ENCODE measurements around the gene LMAN1L. TPM values are rescaled to one million over a fixed set of nuclear protein-coding genes. Genes with fewer than 3 reads are reported as not detected.

Gene LMAN1L
- total RNA-seq, 1 donor from 2014 or later, result not detected

GRCh38 chr15:74826364-74826819 lies 13.8 kb downstream of the LMAN1L start, which contains the start of gene CPLX3:
TSS of gene CPLX3 (plus strand) at chr15:74826627. CDS start at chr15:74826704, 77 bp downstream.
- no peak within 1 kb of the TSS for H3K27ac Mint-ChIP-seq (ENCODE audit: unreplicated experiment)
- no peak for TF ChIP-seq CTCF (IDR thresholded peaks at IDR 0.05)
- H3K9me3 Mint-ChIP-seq (ENCODE audit: unreplicated experiment), result no peaks in the 10 kb centered on the region
- H3K36me3 Mint-ChIP-seq (ENCODE audit: unreplicated experiment), result no peaks in the 10 kb centered on the region
- H3K27me3 Mint-ChIP-seq (ENCODE audit: unreplicated experiment), result peaks cover 18% of the 10 kb centered on the region
- no peaks in the 10 kb centered on the region for H3K4me1 Mint-ChIP-seq (ENCODE audit: unreplicated experiment)
- no peak for DNase-seq (ENCODE audit: extremely low spot score, unreplicated experiment)
- no peak within 1 kb of the TSS for H3K4me3 Mint-ChIP-seq (ENCODE audit: unreplicated experiment)

GRCh38 chr15:74826921-74827320 lies 14.3 kb downstream of the LMAN1L start:
- Mint-ChIP-seq H3K9me3 (ENCODE audit: unreplicated experiment) (no peaks in the 10 kb centered on the region), H3K4me3 (ENCODE audit: unreplicated experiment) (no peak overlapping the region), H3K36me3 (ENCODE audit: unreplicated experiment) (no peaks in the 10 kb centered on the region), H3K27me3 (ENCODE audit: unreplicated experiment) (peaks cover 18% of the 10 kb centered on the region), H3K27ac (ENCODE audit: unreplicated experiment) (no peak overlapping the region), H3K4me1 (ENCODE audit: unreplicated experiment) (no peaks in the 10 kb centered on the region)
- no peak for TF ChIP-seq CTCF (IDR thresholded peaks at IDR 0.05)
- no peak for DNase-seq (ENCODE audit: extremely low spot score, unreplicated experiment)

GRCh38 chr15:74827614-74828013 lies 15.0 kb downstream of the LMAN1L start:
- H3K4me1 Mint-ChIP-seq (ENCODE audit: unreplicated experiment), result no peaks in the 10 kb centered on the region

GRCh38 chr15:74828835-74829234 lies 16.2 kb downstream of the LMAN1L start:
- Mint-ChIP-seq H3K9me3 (ENCODE audit: unreplicated experiment) (no peaks in the 10 kb centered on the region), H3K27ac (ENCODE audit: unreplicated experiment) (no peak overlapping the region), H3K4me1 (ENCODE audit: unreplicated experiment) (no peaks in the 10 kb centered on the region), H3K27me3 (ENCODE audit: unreplicated experiment) (peaks cover 17% of the 10 kb centered on the region), H3K4me3 (ENCODE audit: unreplicated experiment) (no peak overlapping the region), H3K36me3 (ENCODE audit: unreplicated experiment) (no peaks in the 10 kb centered on the region)
- DNase-seq (ENCODE audit: extremely low spot score, unreplicated experiment), result no peak
- TF ChIP-seq CTCF (IDR thresholded peaks at IDR 0.05), result no peak

More at GRCh38 chr15:74827614-74828013, 15.0 kb downstream of the LMAN1L start:
- TF ChIP-seq CTCF (IDR thresholded peaks at IDR 0.05), result no peak
- peaks cover 18% of the 10 kb centered on the region for H3K27me3 Mint-ChIP-seq (ENCODE audit: unreplicated experiment)
- no peaks in the 10 kb centered on the region for H3K9me3 Mint-ChIP-seq (ENCODE audit: unreplicated experiment)
- DNase-seq (ENCODE audit: extremely low spot score, unreplicated experiment), result no peak
- H3K4me3 Mint-ChIP-seq (ENCODE audit: unreplicated experiment), result no peak overlapping the region
- H3K36me3 Mint-ChIP-seq (ENCODE audit: unreplicated experiment), result no peaks in the 10 kb centered on the region
- no peak overlapping the region for H3K27ac Mint-ChIP-seq (ENCODE audit: unreplicated experiment)

- H3K9me3 Mint-ChIP-seq (ENCODE audit: unreplicated experiment), result no peaks in the 10 kb centered on the region
- no peaks in the 10 kb centered on the region for H3K4me1 Mint-ChIP-seq (ENCODE audit: unreplicated experiment)
- no peak for TF ChIP-seq CTCF (IDR thresholded peaks at IDR 0.05)
- no peak overlapping the region for H3K4me3 Mint-ChIP-seq (ENCODE audit: unreplicated experiment)
- DNase-seq (ENCODE audit: extremely low spot score, unreplicated experiment), result no peak
- H3K36me3 Mint-ChIP-seq (ENCODE audit: unreplicated experiment), result no peaks in the 10 kb centered on the region
- H3K27ac Mint-ChIP-seq (ENCODE audit: unreplicated experiment), result no peak overlapping the region
- H3K27me3 Mint-ChIP-seq (ENCODE audit: unreplicated experiment), result peaks cover 11% of the 10 kb centered on the region
Observed at GRCh38 chr15:74829486-74829885, 16.9 kb downstream of the LMAN1L start.
